HG03135 (cell line): Measurements from ENCODE around the gene INHBE.
"Not testable (repeated sequence)": the region's sequence is repeated elsewhere in the genome, so short reads cannot be mapped to it uniquely, and the experiment has no call there.

Source experiments
- ATAC-seq: cut with Tn5 transposase; IDR thresholded peaks from one replicate; pipeline ENCODE4 v1.9.1; 2021; ENCODE audit warnings: mild to moderate bottlenecking, moderate library complexity; ENCODE audit not compliant: unreplicated experiment

Gene INHBE, protein sequence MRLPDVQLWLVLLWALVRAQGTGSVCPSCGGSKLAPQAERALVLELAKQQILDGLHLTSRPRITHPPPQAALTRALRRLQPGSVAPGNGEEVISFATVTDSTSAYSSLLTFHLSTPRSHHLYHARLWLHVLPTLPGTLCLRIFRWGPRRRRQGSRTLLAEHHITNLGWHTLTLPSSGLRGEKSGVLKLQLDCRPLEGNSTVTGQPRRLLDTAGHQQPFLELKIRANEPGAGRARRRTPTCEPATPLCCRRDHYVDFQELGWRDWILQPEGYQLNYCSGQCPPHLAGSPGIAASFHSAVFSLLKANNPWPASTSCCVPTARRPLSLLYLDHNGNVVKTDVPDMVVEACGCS

DNA sequence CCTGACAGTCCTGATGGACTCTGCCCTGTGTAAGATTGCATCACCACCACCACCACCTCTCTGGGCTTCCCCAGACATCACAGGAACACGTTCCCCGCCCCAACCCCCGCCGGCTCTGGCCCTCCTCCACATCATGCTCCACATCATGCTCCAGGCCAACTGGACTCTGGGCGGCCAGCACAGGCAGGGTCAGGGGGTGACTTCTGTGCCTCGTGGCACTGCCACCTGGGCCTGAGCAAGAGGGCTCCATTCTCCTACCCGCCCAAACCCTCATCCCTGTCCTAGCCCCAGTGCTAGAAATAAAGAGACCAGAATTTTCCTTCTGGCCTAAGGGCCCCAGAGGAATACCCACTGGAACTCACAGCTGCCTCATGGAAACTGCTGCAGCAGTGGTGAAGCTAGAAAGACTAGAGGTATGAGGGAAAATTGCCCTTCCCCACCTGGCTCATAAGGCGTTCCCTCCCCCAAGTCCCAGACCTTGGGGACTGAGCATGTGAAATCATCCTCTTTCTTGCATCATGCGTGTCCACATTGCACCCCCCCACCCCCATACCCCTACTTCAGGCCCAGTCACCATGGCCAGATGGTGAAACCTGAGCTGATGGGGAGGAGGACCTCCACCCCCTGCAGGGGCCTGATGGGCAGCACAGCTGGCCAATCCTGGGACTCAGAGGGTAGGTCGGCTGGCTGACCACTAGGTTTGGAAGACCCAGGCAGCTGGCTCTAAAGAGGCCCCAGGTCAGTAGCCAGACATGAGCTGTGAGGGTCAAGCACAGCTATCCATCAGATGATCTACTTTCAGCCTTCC is at the start of gene INHBE:
Gene INHBE, plus strand, starts transcription at position 742 of the 808 bp plus-strand sequence. CDS start 230 bp downstream, outside the sequence.
- ATAC-seq, result no peak

GRCh38 chr12:57410534-57410933 is 44.6 kb upstream of the INHBE start:
- ATAC-seq, result no peak

GRCh38 chr12:57414160-57414559 is 40.9 kb upstream of the INHBE start:
- not testable (repeated sequence) for ATAC-seq

- ATAC-seq, result no peak
Observed at GRCh38 chr12:57415088-57415487, 40.0 kb upstream of the INHBE start.

DNA sequence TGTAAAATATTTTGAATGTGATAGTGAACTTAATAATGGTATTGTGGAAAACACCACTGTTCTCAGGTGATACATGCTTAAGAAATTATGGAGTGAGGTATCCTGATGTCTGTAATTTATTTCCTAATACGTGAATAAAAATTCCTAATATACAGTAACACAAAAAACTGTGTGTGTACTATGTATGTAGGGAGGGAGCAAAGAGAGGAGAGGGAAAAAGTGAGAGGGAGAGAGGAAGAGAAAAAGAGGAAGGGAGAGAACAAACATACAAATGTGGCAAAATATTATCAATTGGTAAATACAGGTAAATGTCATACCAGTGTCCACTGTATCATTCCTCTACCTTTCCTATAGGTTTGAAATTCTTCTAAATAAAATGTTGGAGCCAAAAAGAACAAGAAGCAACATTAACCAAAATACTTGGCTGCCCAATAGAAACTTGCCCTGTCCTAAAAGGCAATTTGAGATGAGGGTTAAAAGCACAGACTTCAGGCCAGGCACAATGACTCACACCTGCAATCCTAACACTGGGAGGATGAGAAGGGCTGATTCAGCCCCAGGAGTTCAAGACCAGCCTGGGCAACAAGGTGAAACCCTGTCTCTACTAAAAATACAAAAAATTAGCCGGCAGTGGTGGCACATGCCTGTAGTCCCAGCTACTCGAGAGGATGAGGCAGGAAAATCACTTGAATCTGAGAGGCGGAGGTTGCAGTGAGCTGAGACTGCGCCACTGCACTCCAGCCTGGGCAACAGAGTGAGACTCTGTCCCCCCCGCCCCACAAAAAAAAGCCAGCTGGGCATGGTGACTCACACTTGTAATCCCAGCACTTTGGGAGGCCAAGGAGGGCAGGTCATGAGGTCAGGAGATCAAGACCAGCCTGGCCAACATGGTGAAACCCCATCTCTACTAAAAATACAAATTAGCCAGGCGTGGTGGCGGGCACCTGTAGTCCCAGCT is 38.8 kb upstream of the INHBE start:
- no peak for ATAC-seq

DNA sequence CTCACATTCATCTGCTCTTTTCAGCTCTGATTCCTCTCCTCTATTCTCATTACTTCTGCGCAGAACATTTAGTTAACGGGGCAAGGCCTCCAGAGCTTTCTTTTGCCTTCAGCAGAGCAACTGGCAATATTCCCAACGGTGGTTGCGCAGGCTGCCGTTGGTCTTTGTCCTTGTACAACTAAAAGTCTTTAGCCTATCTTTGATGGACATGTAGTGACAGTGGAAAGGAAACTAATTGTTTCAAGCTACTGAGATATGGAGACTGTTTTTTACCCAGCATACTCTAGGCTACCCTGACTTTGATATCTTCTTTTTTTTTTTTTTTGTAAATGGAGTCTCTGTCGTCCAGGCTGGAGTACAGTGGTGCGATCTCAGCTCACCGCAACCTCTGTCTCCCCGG is 36.9 kb upstream of the INHBE start:
- ATAC-seq, result no peak

- ATAC-seq, result no peak
Observed at GRCh38 chr12:57419495-57419894, 35.6 kb upstream of the INHBE start.

- no peak for ATAC-seq
Observed at GRCh38 chr12:57420482-57420881, 34.6 kb upstream of the INHBE start.

GRCh38 chr12:57426948-57427347 is 28.2 kb upstream of the INHBE start:
- not testable (repeated sequence) for ATAC-seq

- no peak for ATAC-seq
Observed at GRCh38 chr12:57428965-57429364, 26.1 kb upstream of the INHBE start.

DNA sequence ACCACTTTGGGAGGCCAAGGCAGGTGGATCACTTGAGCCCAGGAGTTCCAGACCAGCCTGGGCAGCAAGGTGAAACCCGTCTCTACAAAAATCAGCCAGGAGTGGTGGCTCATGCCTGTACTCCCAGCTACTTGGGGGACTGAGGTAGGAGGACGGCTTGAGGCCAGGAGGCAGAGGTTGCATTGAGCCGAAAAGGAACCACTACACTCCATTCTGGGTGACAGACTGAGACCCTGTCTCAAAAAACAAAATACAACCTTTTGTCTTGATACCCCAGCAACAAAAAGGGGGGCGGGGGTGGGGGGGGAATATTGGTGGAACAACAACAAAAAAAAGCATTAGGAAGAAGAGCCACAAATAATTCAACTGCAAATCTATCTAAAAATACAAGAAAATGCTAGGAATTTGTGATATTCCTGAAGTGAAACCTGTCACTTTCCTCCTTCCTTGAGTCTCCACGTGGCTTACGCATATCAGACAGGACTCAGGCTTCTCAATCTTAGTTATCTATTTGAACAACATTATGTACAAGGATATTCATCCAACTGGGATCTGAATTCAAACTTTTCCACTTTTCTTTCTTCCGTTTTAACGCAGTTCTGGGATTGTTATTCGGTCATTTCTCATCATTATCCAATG is 25.5 kb upstream of the INHBE start:
- ATAC-seq, result no peak

DNA sequence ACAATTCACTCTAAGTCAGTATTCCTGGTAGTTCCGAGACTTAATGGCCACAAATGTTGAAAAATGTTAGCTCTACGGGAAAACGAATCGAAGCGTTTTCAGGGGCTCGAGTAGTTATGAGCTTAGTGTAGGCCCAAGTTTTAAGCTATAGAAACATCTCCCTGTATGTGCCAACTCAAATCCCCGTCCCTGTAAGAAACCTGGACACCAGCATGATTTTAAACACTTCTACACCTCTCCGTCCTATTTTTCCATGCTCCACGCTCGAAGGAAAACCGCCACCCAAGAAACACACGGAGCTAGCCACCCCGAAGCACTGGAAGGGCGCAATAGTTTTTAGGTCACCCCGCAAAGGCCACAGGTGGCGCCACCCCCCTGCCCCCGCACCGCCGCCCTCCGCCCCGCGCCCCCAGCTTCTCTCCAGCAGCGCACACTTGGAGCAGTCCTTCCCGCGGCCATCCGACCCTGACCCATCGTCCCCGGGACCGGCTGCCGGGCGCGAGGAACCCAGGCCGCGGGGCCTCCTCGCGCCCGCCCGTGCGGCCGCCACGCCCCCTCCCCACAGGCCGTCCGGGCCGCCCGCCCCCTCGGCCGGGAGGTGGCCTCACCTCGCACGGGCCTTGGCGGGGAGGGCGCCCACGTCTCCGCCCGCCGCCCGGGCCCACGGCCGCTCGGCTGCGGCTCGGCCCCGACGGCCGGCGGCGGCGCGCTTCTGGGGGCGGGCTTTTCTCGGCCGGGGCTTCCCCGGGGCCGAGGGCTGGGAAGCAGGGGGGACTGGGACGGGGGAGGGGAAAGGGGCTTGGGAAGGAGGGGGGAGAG is 24.8 kb upstream of the INHBE start:
- peak; percentile 50 for ATAC-seq

- peak; percentile 89 for ATAC-seq
Observed at GRCh38 chr12:57430931-57431566, 24.1 kb upstream of the INHBE start, which contains the start of gene R3HDM2. TSS of gene R3HDM2 (minus strand) at chr12:57431043. CDS start at chr12:57310428, 120,615 bp downstream.

DNA sequence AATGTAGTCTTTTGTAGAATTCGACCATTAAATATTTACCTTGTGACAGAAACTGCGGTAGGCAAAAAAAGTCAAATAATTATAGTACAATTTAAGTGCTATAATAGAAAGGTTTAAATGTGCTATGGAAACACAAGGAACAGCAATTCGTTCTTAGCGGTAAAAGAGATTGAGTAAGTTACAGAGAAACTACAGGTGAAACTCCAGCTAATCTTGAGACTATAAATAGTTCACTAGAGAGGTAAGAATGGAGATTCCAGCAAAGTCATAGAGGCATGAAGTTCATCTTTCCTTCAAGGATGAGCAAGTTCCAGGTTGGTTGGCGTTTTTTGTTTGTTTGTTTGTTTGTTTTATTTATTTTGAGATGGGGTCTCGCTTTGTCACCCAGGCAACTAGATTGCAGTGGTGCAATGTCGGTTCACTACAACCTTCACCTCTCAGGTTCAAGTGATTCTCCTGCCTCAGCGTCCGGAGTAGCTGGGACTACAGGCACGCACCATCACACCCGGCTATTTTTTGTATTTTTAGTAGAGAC is 23.4 kb upstream of the INHBE start:
- no peak for ATAC-seq

GRCh38 chr12:57433370-57433769 is 21.7 kb upstream of the INHBE start:
- ATAC-seq, result no peak

DNA sequence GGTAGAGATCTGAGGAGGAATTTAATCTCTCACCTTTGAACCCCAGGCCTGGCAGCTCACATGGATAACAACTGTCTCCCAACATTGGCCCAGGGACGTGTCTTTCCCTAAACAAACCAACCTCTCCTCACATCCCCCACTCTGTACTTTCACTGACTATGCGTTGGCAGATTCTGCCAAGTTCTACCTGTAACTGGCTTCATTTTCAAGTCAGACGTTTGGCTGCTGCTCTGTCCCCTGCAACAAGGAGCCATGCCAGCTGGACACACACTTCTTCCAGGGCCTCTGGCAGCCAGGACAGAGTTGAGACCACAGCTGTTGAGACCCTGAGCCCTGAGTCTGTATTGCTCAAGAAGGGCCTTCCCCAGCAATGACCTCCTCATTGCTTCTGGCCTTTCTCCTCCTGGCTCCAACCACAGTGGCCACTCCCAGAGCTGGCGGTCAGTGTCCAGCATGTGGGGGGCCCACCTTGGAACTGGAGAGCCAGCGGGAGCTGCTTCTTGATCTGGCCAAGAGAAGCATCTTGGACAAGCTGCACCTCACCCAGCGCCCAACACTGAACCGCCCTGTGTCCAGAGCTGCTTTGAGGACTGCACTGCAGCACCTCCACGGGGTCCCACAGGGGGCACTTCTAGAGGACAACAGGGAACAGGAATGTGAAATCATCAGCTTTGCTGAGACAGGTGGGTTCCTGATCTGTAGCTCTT is 20.4 kb upstream of the INHBE start, which contains the start of gene INHBC:
Gene INHBC, plus strand, starts transcription at position 268 of the 707 bp plus-strand sequence. Its CDS starts 103 bp downstream, at position 371.
- ATAC-seq, result no peak

GRCh38 chr12:57435293-57435692 is 19.8 kb upstream of the INHBE start:
- ATAC-seq, result no peak

- ATAC-seq, result no peak
Observed at GRCh38 chr12:57438400-57438799, 16.7 kb upstream of the INHBE start.
